Measurements from ENCODE around the gene KLHL29. TPM values are rescaled to one million over a fixed set of nuclear protein-coding genes. Genes with fewer than 3 reads are reported as not detected.

The KLHL29 gene
- total and polyA plus RNA-seq, 10 of the 15 experiments (the other 5 are each of a cell fraction or from before 2014, with no cell fraction given) = 1.4 to 19.5 (median 6.1) TPM

GRCh38 chr2:23441414-23441813 lies 56.4 kb downstream of the KLHL29 start:
- no peak overlapping the region for H3K27ac ChIP-seq (ENCODE audit: control insufficient read depth, insufficient read depth)
- ChIA-PET SMC1A (ENCODE audit: uncharacterized antibody, unreplicated experiment) (no interaction called here), RAD21 (ENCODE audit: unreplicated experiment) (no interaction called here), POLR2A (no interaction called here), CTCF (no interaction called here)
- ATAC-seq (no peak), DNase-seq (ENCODE audit: low read depth, low spot score) (no peak), FAIRE-seq (peak; percentile 35)
- no peaks in the 10 kb centered on the region for H3K79me2 ChIP-seq (ENCODE audit: control insufficient read depth, insufficient read depth, low read length)
- no peak overlapping the region for H3K9ac ChIP-seq (ENCODE audit: control insufficient read depth, insufficient read depth, low read length)
- intact Hi-C loops (cut with micrococcal nuclease; ENCODE audit: unreplicated experiment) = no loop called here
- no peak overlapping the region for H3K4me2 ChIP-seq (ENCODE audit: control insufficient read depth, insufficient read depth)
- H3K36me3 ChIP-seq (ENCODE audit: control insufficient read depth in 2 of 2, insufficient read depth in 2 of 2, low read length in 1 of 2) = no peaks in the 10 kb centered on the region; a peak in 1 of 4 replicates
- in situ Hi-C loops (cut with MboI) = no loop called here
- no TSS peak for BruUV-seq (replicated peaks)
- H3K9me3 ChIP-seq (replicated peaks; ENCODE audit: control insufficient read depth, insufficient read depth, low read length) = peaks cover 5% of the 10 kb centered on the region
- no peak for TF ChIP-seq HDAC6 (IDR thresholded peaks at IDR 0.05; ENCODE audit: unreplicated experiment)
- TF ChIP-seq SMARCA5 (IDR thresholded peaks at IDR 0.05) = no peak
- TF ChIP-seq CBX5 (IDR thresholded peaks at IDR 0.05; ENCODE audit: low read depth) = peak; percentile 55; the same call in 1 of the 2 replicates
- no peak for TF ChIP-seq FOXK2 (IDR thresholded peaks at IDR 0.05)
- TF ChIP-seq EP300 (IDR thresholded peaks at IDR 0.05; ENCODE audit: borderline replicate concordance in 1 of 2, control insufficient read depth in 1 of 2, low read depth in 2 of 2, low read length in 2 of 2) = no peak
- no peak for TF ChIP-seq ZNF274 (IDR thresholded peaks at IDR 0.05; ENCODE audit: insufficient read depth, insufficient read length)
- 79% methylated on average over 1 of the region's 1 CpG for WGBS (ENCODE audit: insufficient coverage, insufficient replicate concordance, low lambda C conversion rate, missing lambda C conversion rate)
- H3K4me3 ChIP-seq = no peak overlapping the region
- no peaks in the 10 kb centered on the region for H3K27me3 ChIP-seq (replicated peaks in 1 of 2; ENCODE audit: control insufficient read depth in 2 of 2, insufficient read depth in 2 of 2, low read length in 1 of 2)
- H3K4me1 ChIP-seq (ENCODE audit: control insufficient read depth, insufficient read depth, low read length) = peaks cover 8% of the 10 kb centered on the region
- no peak overlapping the region for H2AFZ ChIP-seq (ENCODE audit: control insufficient read depth, low read depth, low read length)
- no peaks in the 10 kb centered on the region for H4K20me1 ChIP-seq (ENCODE audit: control insufficient read depth, insufficient read depth)

- ATAC-seq (peak; percentile 47), DNase-seq (ENCODE audit: low read depth, low spot score) (no peak), FAIRE-seq (no peak)
- Histone ChIP-seq H3K4me3 (no peak overlapping the region), H4K20me1 (ENCODE audit: control insufficient read depth, insufficient read depth) (no peaks in the 10 kb centered on the region), H3K27me3 (replicated peaks in 1 of 2; ENCODE audit: control insufficient read depth in 2 of 2, insufficient read depth in 2 of 2, low read length in 1 of 2) (no peaks in the 10 kb centered on the region), H3K9me3 (replicated peaks; ENCODE audit: control insufficient read depth, insufficient read depth, low read length) (peaks cover 5% of the 10 kb centered on the region; the same call in 2 of the 3 replicates), H3K79me2 (ENCODE audit: control insufficient read depth, insufficient read depth, low read length) (no peaks in the 10 kb centered on the region), H3K4me2 (ENCODE audit: control insufficient read depth, insufficient read depth) (no peak overlapping the region), H3K9ac (ENCODE audit: control insufficient read depth, insufficient read depth, low read length) (no peak overlapping the region), H2AFZ (ENCODE audit: control insufficient read depth, low read depth, low read length) (no peak overlapping the region; the same call in 1 of the 2 replicates), H3K36me3 (ENCODE audit: control insufficient read depth in 2 of 2, insufficient read depth in 2 of 2, low read length in 1 of 2) (no peaks in the 10 kb centered on the region; a peak in 2 of 4 replicates), H3K27ac (ENCODE audit: control insufficient read depth, insufficient read depth) (no peak overlapping the region), H3K4me1 (ENCODE audit: control insufficient read depth, insufficient read depth, low read length) (peaks cover 25% of the 10 kb centered on the region)
- WGBS (ENCODE audit: insufficient coverage, insufficient replicate concordance, low lambda C conversion rate, missing lambda C conversion rate) = 1% methylated on average over 4 of the region's 4 CpGs
- in situ Hi-C loops (cut with MboI) = no loop called here
- ChIA-PET CTCF (no interaction called here), RAD21 (ENCODE audit: unreplicated experiment) (no interaction called here), POLR2A (no interaction called here), SMC1A (ENCODE audit: uncharacterized antibody, unreplicated experiment) (no interaction called here)
- intact Hi-C loops (cut with micrococcal nuclease; ENCODE audit: unreplicated experiment) = no loop called here
- BruUV-seq (replicated peaks) = no TSS peak
- TF ChIP-seq SUZ12 (IDR thresholded peaks at IDR 0.05; ENCODE audit: unreplicated experiment) (no peak), MYC (IDR thresholded peaks at IDR 0.05; ENCODE audit: insufficient read depth, insufficient read length, insufficient replicate concordance, low read length, severe bottlenecking) (no peak), SMAD5 (IDR thresholded peaks at IDR 0.05; ENCODE audit: low read depth) (no peak), KLF5 (IDR thresholded peaks at IDR 0.05; ENCODE audit: partially characterized antibody) (no peak), ATF2 (IDR thresholded peaks at IDR 0.05; ENCODE audit: low read length) (peak; percentile 18; the same call in 1 of the 2 replicates), NKRF (conservative IDR thresholded peaks at IDR 0.05) (no peak), NR2C2 (IDR thresholded peaks at IDR 0.05; ENCODE audit: borderline replicate concordance, control insufficient read depth, insufficient read length, low read depth) (no peak), MTA3 (IDR thresholded peaks at IDR 0.05; ENCODE audit: borderline replicate concordance, low read length) (no peak), JUND (IDR thresholded peaks at IDR 0.05; ENCODE audit: low read depth, low read length) (no peak), SREBF1 (IDR thresholded peaks at IDR 0.05; ENCODE audit: low read length) (no peak)
Observed at GRCh38 chr2:23445450-23445868, 60.5 kb downstream of the KLHL29 start.
